GM19372 (cell line): ENCODE measurements around the gene HSF5.

ENCODE experiments used
- ATAC-seq: cut with Tn5 transposase; IDR thresholded peaks from one replicate; pipeline ENCODE4 v1.9.1; 2021; ENCODE audit warnings: mild to moderate bottlenecking, low read depth, moderate library complexity; ENCODE audit not compliant: unreplicated experiment

HSF5 gene, protein sequence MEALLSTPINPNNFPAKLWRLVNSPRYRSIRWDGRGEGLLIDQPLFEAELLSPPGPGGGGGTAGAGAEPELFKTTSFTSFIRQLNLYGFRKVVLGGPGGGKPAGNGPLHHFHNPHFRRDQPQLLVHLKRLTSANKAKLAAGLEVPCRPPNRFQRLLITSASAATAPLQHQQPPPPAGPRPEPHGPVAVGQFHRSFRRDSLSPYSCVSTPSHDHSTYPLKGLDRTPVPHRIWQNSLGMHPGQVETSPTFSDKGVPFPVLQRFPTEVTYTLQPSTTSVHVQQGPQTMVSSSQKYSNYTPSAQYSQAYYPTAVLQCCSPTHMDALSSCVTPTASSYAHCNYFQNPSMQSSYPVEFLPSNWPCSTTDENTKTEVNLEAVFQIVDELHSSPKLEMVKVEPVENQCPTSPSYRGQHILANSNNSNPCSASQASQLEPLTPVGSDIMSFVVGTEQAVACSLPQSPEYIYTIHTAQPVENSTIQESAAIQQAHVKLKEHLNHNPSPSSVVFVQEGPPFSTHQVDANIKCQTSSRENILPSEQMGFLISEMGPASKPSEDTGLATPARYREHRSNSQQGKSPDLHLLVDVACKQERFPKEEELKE

DNA sequence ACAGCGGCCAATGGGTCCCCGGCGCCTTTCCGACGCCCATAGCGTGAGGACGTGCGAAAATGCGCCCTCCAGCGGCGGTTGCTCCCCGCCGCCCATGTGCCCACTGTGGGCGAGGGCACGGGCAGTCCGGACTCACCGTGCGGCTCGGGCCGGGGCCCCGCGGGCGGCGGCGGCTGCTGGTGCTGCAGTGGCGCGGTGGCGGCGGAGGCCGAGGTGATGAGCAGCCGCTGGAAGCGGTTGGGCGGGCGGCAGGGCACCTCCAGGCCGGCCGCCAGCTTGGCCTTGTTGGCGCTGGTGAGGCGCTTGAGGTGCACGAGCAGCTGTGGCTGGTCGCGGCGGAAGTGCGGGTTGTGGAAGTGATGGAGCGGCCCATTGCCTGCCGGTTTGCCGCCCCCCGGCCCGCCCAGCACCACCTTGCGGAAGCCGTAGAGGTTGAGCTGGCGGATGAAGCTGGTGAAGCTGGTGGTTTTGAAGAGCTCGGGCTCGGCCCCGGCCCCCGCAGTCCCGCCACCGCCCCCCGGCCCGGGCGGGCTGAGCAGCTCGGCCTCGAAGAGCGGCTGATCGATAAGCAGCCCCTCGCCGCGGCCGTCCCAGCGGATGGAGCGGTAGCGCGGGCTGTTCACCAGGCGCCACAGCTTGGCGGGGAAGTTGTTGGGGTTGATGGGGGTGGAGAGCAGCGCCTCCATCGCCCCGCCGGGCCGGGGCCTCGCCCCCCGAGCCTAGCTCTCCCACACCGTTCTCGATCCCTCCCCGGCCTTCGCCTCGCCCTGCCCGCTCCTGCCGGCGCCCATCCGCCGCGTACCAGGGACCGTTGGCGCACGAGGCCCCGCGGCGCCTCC lies at the start of gene HSF5:
TSS of gene HSF5 (minus strand) at position 820 of the 839 bp plus-strand sequence. CDS start at position 686, 134 bp downstream.
- no peak for ATAC-seq

DNA sequence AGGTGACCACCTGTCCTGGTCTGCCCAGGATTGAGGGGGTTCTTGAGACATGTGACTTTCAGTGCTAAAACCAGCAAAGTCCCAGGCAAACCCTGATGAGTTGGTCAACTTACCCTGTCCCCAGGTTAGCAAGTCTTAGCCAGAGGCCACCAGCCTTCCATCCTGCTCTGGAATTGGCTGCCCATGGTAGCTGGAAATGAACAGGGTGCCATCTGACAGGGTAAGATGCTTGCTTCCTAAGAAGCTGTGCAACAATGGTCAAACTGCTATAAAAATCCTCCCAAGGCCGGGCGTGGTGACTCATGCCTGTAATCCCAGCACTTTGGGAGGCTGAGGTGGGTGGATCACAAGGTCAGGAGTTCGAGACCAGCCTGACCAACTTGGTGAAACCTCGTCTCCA lies 49.1 kb upstream of the HSF5 start:
- ATAC-seq, result no peak

DNA sequence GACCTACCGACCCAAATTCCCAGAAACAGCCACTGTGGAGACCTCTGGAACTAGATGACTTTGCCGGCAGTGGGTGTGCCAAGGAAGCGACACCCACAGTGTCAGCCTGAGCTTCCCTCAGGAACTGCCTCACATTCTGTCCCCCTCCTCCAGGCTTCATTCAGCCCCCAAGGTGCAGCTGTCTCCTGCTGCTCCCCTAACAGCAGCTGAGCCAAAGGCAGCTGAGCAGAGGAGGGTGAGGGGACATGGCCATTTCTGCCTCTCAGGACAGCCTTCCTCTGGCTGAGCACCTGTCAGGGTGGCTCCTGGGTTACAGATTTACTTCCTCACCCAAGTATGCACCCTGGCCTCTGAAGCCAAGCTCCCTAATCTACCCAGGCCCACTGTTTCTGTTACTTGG lies 48.3 kb upstream of the HSF5 start:
- no peak for ATAC-seq

DNA sequence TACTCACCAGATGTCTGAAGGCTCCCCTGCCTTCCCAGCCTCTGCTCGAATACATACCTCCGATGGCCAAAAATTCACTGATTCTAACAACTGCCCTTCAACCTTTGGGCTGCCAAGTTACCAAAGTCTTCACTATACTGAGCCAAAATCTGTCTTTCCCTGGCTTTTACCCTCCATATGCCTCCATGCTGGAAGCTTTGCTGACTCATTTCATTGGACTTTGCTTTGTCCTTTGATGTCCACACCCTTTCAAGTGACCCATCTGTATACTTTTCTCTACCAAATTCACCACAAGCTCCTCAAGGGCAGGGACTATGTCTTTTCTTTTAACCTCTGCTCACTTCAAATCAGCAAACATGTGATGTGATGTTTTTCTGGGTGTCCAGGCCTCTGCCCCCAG lies 47.2 kb upstream of the HSF5 start:
- ATAC-seq, result no peak

DNA sequence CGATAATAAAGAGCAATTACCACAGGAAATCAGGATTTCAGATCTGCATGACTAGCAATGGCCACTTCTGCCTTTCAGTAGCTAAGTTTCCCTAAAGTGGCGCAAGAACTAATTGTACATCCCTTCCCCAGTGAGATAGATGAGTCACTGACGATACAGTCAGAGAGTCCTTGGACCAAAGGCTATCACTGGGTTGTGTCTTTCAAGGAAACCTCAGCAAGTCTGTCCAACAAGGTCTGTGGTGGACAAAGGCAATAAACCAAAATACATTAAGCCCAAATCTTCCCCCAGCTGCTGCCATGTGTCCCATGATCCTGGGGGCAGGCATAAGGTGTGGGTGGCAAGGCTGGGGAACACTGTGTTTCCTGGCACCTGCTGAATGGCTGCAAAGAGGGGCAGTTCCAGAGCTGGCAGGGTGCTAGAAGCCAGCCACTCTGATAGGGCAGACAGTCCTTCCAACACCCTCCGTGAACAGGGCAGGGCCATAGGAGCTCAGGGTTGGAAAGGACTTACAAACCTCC lies 46.8 kb upstream of the HSF5 start:
- ATAC-seq, result no peak

DNA sequence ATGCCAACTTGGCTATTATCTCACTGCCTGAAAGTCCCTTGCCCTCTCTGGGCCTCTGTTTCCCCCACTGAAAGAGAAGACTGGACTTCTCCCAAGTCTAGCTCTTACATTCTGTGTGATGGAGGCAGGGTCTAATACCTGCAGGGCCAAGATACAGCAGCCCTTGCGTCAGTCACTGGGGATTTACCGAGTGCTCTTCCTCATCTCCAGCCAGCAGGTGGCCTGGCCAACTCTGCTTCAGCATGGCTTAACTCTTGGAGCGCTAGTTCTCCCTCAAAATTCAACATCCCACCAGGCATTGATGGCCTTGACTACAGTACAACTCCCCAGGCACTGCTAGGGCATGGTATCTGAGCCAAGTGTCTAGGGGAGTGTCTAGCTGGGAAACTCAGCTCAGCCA lies 46.1 kb upstream of the HSF5 start:
- ATAC-seq, result no peak

DNA sequence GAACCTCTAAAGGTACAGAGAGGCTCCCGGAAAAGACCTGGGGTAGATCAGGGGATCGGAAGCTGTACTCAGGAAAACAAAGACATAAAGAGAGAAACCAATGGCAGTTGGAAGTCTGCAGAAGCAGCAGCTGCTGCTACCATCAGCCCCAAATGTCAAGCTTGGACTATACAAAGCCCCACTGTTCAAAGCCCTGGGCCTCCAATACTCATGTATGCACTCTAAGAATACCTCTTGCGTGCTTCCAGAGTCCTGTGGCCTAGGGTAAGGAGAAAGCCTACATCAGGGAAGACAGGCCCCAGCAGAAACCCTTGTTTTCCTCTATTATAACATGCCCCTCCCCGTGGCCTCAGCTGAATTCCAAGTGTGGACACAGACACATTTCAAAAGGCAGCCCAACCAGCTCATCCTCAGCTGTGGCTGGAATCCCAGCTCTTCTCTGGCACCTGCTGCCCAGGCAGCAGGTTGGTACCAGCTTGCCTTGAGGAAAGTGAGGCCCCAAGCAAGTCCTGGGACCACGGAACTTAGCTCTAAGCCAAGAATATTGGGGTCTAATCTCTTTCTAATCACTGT lies 45.5 kb upstream of the HSF5 start:
- no peak for ATAC-seq

DNA sequence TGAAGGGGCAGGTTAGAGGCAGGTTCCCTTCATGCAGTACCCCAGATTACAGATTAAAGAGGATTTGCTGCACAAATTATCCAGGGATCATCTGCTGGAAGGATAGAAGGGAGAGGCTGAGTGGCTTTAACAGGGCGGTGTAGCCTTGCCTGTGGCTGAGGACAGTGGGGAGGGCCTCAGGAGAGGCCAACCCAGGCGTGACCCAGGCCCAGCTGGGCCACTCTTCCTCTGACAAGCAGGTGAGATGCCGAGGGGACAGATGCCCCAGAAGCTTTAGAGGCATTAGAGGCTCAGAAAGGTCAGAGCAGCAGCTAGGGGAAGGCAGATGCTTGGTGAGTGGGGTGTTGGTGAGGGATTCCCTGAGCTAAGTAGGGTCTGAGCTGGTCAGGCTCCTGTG lies 44.3 kb upstream of the HSF5 start:
- no peak for ATAC-seq

DNA sequence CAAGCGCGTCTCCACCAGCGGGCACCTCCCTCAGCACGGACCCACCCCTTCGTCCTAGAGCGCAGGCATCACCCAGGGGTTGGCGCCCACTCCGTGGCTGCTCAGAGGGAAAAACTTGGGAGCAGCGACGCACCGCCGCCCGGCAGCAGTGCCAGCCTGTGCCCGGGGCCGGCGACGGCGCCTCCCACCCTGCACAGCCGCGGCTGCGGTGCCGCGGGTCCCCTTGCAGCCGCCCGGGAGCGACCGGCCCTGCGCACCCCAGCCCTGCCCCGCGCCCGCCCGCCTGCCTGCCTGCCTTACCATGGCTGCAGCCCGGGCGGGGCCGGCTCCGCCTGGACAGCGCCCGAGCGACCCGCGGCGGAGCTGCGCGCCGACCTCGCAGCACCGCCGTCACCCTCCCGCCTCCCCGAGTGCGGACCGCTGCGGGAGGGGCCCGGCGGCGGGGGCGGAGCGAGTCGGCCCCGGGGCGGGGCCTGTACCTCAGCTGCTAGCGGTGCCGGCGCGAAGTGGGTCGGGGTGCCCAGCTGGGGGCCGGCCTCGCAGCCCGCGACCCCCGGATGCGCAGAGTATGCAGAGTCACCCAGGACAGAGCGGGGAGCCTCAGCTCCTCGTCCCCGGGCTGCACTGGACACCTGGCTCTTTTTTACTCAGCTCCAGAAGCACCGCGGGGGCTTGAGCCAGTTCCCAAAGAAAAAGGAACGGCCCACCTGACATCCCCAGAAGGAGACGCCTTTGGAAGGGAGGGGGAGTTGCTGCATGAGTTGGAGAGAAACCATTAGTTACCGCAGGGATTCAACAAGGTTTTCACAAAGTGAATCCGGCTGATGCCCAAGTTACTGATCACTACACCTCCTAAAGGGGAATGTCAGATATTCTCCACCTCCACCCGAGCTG lies 43.7 kb upstream of the HSF5 start:
- ATAC-seq, result peak; percentile 70

DNA sequence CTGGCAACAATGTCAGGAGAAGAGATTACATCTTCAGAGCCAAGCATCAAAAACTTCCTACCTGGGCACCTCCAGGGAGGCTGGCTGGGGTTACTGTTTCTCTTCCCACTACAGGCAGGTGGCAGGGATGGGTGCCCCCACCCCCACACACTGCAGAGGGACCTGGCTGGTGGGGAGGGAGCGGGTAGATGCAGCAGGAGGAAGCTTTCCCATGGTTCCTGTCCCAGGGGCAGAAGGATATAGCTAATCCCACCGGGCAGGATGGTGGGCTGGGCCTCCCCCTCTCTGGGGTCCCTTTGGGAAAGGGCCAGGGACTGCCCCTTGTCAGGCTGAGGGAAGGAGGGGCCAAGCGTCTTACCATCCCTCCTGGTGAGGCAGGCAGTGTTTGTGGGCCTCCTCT lies 42.9 kb upstream of the HSF5 start:
- ATAC-seq, result no peak

DNA sequence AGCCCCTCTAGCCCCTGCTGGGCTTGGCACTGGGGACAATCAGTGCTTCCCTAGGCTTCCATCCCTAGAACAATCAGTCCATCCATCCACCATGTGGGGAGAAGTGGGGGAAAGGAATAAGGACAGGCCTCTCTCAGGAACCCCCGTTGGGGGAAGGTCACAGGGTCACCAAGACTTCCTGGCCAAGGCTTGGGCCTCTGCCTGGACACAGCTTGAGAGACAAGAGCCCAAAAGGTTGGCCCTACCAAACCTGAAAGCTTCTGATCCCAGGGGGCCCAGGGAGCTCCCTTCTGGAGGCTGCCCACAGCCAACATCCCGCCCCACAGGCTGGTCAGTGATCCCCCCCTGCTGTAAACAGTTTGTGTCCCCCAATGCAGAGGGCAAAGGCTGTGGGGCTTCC lies 42.4 kb upstream of the HSF5 start:
- no peak for ATAC-seq

DNA sequence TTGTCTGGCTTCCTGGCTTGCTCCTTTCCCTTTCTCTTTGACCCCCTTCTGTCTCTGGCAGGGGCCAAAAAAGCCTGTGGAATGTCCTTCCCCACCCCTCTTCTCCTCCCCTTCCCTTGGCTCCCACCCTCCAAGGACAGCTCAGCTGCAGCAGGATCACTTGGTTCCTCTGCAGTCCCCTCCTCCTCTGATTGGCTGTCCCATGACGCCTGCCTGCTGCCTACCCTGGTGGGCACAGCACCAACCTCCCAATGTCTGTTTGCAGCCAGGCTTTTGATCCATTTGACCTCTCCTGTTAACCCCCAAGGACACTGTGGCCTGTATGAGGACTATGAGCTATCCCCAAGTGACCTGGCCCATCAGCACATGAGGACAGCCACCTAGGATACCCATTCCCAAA lies 41.1 kb upstream of the HSF5 start:
- ATAC-seq, result no peak

DNA sequence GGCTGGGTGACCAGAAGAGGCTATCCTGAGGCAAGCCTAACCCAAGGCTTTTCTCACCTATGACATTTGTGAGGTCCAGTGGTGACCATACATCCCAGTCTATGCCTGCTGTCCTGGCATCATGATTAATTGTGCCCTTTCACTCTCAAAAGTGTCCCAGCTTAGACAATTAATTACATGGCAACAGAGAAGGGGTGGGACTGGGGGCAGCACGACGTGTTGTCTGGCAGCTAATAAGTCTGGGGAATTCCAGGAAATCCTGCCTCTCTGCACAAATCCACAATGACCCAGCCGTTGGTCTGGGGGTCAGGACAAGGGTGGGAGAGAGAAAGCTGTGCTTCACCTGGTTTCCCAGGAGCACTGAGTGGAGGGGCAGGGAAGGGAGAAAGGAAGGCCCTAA lies 40.2 kb upstream of the HSF5 start:
- ATAC-seq, result no peak

DNA sequence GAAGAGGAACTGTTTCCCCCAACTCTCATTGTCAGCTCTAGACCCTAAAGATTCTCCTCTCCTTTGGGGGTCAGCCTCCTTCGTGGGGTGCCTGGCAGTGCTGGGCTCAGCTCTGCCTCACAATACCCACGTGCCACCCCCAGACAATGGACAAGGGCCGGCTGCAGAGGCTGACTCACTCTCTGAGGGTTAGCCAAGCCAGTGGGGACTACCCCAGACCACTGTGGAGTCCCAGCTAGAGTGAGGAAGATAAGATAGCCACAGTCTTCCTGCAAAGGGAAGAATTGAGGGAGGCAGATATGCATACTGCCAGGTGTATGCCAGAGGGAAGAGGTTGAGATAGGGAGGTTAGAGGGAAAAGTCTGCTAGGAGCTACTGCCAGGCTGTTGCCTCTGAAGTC lies 39.7 kb upstream of the HSF5 start:
- ATAC-seq, result no peak

DNA sequence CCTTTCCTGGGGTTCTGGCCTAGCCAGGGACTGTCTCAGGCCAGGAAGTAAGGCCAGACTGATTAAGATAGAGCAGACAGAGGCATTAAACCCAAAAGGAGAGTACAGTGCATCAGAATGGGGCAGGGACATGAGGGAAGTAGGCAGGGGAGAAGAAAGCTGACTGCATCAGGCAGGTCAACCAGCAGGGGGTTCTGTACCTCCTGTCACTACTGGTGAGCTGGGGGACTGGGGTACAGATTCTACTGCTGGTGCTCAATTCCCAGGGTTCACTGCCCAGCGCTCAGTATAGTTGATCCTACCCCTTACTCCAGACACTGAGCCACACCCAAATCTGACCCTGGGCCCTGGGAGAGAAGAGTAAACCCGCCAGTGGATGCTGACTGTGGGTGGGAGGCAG lies 39.1 kb upstream of the HSF5 start:
- no peak for ATAC-seq

DNA sequence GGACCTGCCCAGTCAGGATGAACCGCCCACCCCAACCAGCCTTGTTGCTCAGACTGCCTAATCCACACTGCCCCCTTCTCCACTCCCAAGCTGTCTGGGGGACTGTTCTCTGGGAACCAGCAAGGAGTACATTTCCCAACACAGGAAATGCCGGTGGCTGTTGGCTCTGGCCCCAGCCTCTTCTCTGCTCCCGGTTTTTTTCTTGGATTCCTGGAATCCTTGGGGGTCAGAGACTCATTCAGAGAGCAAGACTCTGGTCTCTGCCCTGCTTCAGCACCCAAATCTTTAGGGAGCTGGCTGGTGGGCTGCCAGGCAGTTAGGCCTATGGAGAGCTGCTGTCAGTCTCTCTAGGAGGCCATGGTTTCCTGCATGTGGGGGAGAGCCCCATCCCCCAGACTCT lies 37.0 kb upstream of the HSF5 start:
- no peak for ATAC-seq

DNA sequence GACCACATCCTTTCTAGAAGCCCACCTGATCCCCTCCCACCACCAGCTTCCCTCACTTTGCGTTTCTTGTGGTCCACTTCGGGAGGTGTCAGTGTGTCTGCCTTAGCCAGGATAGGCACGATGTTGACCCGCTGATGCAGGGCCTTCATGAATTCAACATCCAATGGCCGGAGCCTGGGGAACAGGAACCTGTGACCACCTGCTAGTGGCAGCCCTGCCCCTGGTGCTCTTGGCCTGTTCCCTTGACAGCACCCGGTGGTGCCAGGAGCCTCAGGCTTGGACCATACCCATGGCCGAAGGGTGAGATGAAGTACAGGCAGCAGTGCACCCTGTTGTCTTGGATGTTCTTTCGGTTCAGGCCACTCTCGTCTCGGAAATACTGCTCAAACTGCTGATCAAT lies 33.5 kb upstream of the HSF5 start:
- no peak for ATAC-seq

DNA sequence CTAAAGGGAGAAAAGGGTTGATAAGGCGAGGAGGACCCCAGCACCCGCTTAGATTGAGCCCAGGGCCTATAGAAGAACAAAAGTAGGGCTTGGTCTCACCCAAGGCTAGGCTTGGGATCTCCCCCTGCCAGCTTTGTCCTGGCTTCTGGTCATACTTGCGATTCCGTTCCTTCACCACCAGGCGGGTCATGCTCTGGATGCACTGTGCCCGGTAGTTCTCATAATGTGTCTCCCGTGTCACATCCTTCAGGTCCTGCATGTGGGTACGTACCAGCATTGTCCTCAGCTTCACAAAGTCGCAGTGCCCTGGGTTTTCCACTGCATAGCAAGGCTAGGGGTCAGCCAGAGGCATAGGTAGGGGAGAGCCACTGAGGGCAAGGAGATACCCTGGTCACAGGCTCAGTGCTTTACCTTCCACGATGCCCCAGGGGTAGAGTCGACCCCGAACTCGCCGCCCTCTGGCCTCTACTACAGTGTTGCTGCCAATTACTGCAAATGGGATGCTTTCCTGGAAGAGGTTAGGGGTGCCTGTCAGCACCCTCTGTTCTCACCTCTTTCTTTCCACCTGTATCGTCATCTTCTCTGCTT lies 32.7 kb upstream of the HSF5 start:
- ATAC-seq, result no peak

DNA sequence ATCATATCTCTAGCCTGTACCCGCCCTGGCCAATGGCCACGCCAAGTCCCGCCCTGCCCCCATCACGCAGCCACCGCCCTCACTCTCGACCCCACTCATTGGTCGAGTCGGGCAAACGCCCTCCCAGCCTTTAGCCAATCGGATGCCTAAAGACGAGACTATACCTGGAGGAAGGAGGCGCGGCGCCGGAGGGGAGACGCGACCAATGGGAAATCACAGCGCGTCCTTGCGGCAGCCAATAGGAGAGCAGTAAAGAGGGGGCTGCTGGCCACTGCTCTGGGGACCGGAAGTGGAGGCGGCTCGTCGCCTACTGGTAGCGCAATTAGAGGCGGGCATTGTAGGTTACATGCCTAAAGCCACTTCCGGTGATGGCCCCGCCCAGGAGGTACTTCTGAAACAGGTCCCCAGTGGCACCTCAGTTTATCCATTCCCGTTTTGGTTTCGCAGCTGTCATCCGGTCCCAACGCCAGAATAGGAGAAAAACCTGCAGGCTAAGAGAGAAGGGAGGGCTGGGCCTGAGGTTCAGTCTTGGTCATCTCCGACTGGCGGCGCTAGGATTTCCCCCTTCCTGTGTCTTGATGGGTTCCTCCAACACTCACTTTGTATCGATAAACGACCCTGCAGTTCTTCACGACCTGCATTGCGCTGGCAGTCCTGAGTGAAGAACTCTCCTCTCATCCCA lies 29.9 kb upstream of the HSF5 start:
- ATAC-seq, result peak; percentile 83
